NOMO-1 treated with dmso at 0.1 percent for 144 hours (cell line): ENCODE measurements around the gene BASP1.
"Not testable (repeated sequence)": the region's sequence is repeated elsewhere in the genome, so short reads cannot be mapped to it uniquely, and the experiment has no call there.

Source experiments
- DNase-seq: peaks from one replicate; lab custom pipeline; 2025; ENCODE audit not compliant: unreplicated experiment; lab: John Stamatoyannopoulos, UW

BASP1 gene

GRCh38 chr5:17287501-17288155 lies 70.2 kb downstream of the BASP1 start:
- DNase-seq = no peak

GRCh38 chr5:17288570-17288969 lies 71.1 kb downstream of the BASP1 start:
- no peak for DNase-seq

GRCh38 chr5:17289681-17290539 lies 72.5 kb downstream of the BASP1 start:
- no peak for DNase-seq

- no peak for DNase-seq
Measured at GRCh38 chr5:17290540-17290974, 73.1 kb downstream of the BASP1 start.

- no peak for DNase-seq
Measured at GRCh38 chr5:17292434-17293015, 75.1 kb downstream of the BASP1 start.

GRCh38 chr5:17294639-17295311 lies 77.3 kb downstream of the BASP1 start:
- DNase-seq = no peak

GRCh38 chr5:17295671-17296070 lies 78.2 kb downstream of the BASP1 start:
- DNase-seq = no peak

- peak; percentile 50 for DNase-seq
Measured at GRCh38 chr5:17302106-17302505, 84.7 kb downstream of the BASP1 start.

GRCh38 chr5:17302604-17303003 lies 85.2 kb downstream of the BASP1 start:
- peak; percentile 90 for DNase-seq

- DNase-seq = peak; percentile 50
Measured at GRCh38 chr5:17304282-17304681, 86.9 kb downstream of the BASP1 start.

GRCh38 chr5:17305017-17305416 lies 87.6 kb downstream of the BASP1 start:
- DNase-seq = no peak

- no peak for DNase-seq
Measured at GRCh38 chr5:17305964-17306725, 88.7 kb downstream of the BASP1 start.

- no peak for DNase-seq
Measured at GRCh38 chr5:17306726-17307091, 89.3 kb downstream of the BASP1 start.

GRCh38 chr5:17307440-17307839 lies 90.0 kb downstream of the BASP1 start:
- DNase-seq = not testable (repeated sequence)

GRCh38 chr5:17308326-17309065 lies 91.1 kb downstream of the BASP1 start:
- no peak for DNase-seq

GRCh38 chr5:17309462-17309861 lies 92.0 kb downstream of the BASP1 start:
- no peak for DNase-seq

- not testable (repeated sequence) for DNase-seq
Measured at GRCh38 chr5:17310502-17310901, 93.1 kb downstream of the BASP1 start.

- not testable (repeated sequence) for DNase-seq
Measured at GRCh38 chr5:17311811-17312210, 94.4 kb downstream of the BASP1 start.

GRCh38 chr5:17312358-17312757 lies 94.9 kb downstream of the BASP1 start:
- no peak for DNase-seq

- no peak for DNase-seq
Measured at GRCh38 chr5:17314907-17315471, 97.6 kb downstream of the BASP1 start.
